H1 (cell line): ENCODE data around the gene FMO5. TPM values are rescaled to one million over a fixed set of nuclear protein-coding genes. Genes with fewer than 3 reads are reported as not detected.

Experiments
- CHD7 ChIP-seq: fragments of 300-600 bp; sonication (generic); IDR thresholded peaks from 2 replicates; pipeline ENCODE4 v1.7.1; 2012; ENCODE audit warnings: low read length, moderate library complexity, mild to moderate bottlenecking, inconsistent platforms; ENCODE audit not compliant: insufficient replicate concordance
- polyA plus RNA-seq, 7 experiments: library from polyadenylated mRNA; depleted of rRNA in 3 of 7; stranded (reverse) in 5 of 7; unstranded in 2 of 7; fragments of >200 nt in 5 of 7; fragments of 200-250 nt in 2 of 7; gene quantifications; 1 replicate in 5 of 7; 2 replicates in 1 of 7; 4 replicates in 1 of 7; pipeline versions ENCODE4 v1.2.1 to v1.2.3, GENCODE V29; 2011 to 2013; ENCODE audit warnings: missing spikeins in 2 of 7, mixed read lengths in 2 of 7
- total RNA-seq: library from RNA; stranded (reverse); fragmentation: NEBNext Ultra II Directional; extraction: Animal tissue kit (Norgen Biotek cat#: 25700); gene quantifications from 2 replicates; pipeline ENCODE4 v1.2.1, GENCODE V29; 2021

The FMO5 gene
- total and polyA plus RNA-seq, 2 of the 8 experiments (the other 6 are each of a cell fraction or from before 2014, with no cell fraction given): 0.27 to 0.34 TPM

- no peak for TF ChIP-seq CHD7
These were observed 39.1 kb upstream of the FMO5 start (continued) for GRCh38 chr1:147264158-147264768.
